Activated T-helper 2 cell treated with anti-CD3 and anti-CD28 coated beads, Interferon-gamma antibody, Interleukin-2, Interleukin-4, amounts not matched to agents 10 μg/mL and 5 μg/mL and 100 μg/mL, durations not matched to agents 14 hours and 24 hours and 36 hours (primary cell): ENCODE data around the gene XIRP1. TPM values are rescaled to one million over a fixed set of nuclear protein-coding genes. Genes with fewer than 3 reads are reported as not detected.

Source experiments
- DNase-seq: peaks from one replicate; pipeline ENCODE4 v3.0.0; 2021; ENCODE audit warnings: low spot score
- H3K27ac Mint-ChIP-seq: one replicate; pipeline ENCODE4 v1.8.0; 2021; ENCODE audit warnings: mixed read lengths
- H3K27me3 Mint-ChIP-seq: one replicate; pipeline ENCODE4 v1.8.0; 2021; ENCODE audit warnings: low read depth, mixed read lengths
- H3K36me3 Mint-ChIP-seq: one replicate; pipeline ENCODE4 v1.8.0; 2021; ENCODE audit warnings: low read depth, mixed read lengths
- H3K4me1 Mint-ChIP-seq: one replicate; pipeline ENCODE4 v1.8.0; 2021; ENCODE audit warnings: low read depth, mixed read lengths
- H3K4me3 Mint-ChIP-seq: one replicate; pipeline ENCODE4 v1.8.0; 2021; ENCODE audit warnings: low read depth, mild to moderate bottlenecking, moderate library complexity, mixed read lengths
- H3K9me3 Mint-ChIP-seq: one replicate; pipeline ENCODE4 v1.8.0; 2021; ENCODE audit warnings: mixed read lengths
- intact Hi-C: fragments of 100-400 bp; cut with micrococcal nuclease; formaldehyde crosslinking; loops from one replicate; pipeline ENCODE4 v1.15.1; 2023
- total RNA-seq: library from RNA; stranded (reverse); gene quantifications from 2 replicates; pipeline ENCODE4 v1.2.3, GENCODE V29; 2022

The XIRP1 gene
- total RNA-seq, 1 donor from 2014 or later, result 4.3 TPM

GRCh38 chr3:39149498-39150147 is 42.8 kb downstream of the XIRP1 start:
- peak overlapping the region; percentile 89 for H3K4me3 Mint-ChIP-seq
- intact Hi-C loops, result no loop called here
- no peaks in the 10 kb centered on the region for H3K9me3 Mint-ChIP-seq
- H3K4me1 Mint-ChIP-seq, result peaks cover 62% of the 10 kb centered on the region
- H3K36me3 Mint-ChIP-seq, result peaks cover 81% of the 10 kb centered on the region
- H3K27ac Mint-ChIP-seq, result peak overlapping the region; percentile 94
- H3K27me3 Mint-ChIP-seq, result no peaks in the 10 kb centered on the region
- no peak for DNase-seq

GRCh38 chr3:39149059-39149455 is 43.3 kb downstream of the XIRP1 start:
- H3K36me3 Mint-ChIP-seq, result peaks cover 86% of the 10 kb centered on the region
- H3K4me1 Mint-ChIP-seq, result peaks cover 60% of the 10 kb centered on the region
- no peak for DNase-seq
- peak overlapping the region; percentile 89 for H3K4me3 Mint-ChIP-seq
- H3K27ac Mint-ChIP-seq, result peak overlapping the region; percentile 94
- no peaks in the 10 kb centered on the region for H3K27me3 Mint-ChIP-seq
- H3K9me3 Mint-ChIP-seq, result no peaks in the 10 kb centered on the region
- intact Hi-C loops, result no loop called here

DNA sequence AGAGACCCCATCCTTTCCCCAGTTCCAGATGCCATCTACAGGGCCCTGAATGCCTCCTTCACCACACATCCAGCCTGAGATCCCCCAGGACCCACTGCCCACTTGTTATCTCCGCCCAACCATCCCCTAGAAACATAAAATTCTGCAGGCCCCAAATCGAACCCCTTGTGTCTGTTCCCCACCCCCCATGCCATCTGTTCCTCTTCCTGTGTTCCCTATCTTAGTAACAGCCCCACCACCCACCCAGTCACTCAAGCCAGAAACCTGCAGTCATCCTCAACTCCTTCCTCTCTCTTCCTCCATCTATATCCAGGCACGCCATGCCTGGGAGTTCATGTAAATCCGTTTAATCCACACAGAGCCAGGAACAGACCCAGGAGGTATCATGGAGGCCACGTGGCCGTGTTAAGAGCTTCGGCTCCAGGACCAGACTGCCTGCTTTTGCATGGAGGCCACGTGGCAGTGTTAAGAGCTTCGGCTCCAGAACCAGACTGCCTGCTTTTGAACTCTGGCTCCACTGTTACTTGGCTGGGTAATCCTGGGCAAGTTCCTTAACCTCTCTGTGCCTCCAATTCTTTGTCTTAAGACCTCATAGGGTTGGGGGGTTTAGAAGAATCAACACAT is 43.8 kb downstream of the XIRP1 start:
- H3K4me1 Mint-ChIP-seq, result peaks cover 60% of the 10 kb centered on the region
- peak overlapping the region; percentile 89 for H3K4me3 Mint-ChIP-seq
- no peaks in the 10 kb centered on the region for H3K27me3 Mint-ChIP-seq
- intact Hi-C loops, result no loop called here
- H3K27ac Mint-ChIP-seq, result peak overlapping the region; percentile 94
- peaks cover 91% of the 10 kb centered on the region for H3K36me3 Mint-ChIP-seq
- no peaks in the 10 kb centered on the region for H3K9me3 Mint-ChIP-seq
- no peak for DNase-seq

GRCh38 chr3:39147711-39148434 is 44.5 kb downstream of the XIRP1 start:
- H3K4me1 Mint-ChIP-seq, result peaks cover 61% of the 10 kb centered on the region

DNA sequence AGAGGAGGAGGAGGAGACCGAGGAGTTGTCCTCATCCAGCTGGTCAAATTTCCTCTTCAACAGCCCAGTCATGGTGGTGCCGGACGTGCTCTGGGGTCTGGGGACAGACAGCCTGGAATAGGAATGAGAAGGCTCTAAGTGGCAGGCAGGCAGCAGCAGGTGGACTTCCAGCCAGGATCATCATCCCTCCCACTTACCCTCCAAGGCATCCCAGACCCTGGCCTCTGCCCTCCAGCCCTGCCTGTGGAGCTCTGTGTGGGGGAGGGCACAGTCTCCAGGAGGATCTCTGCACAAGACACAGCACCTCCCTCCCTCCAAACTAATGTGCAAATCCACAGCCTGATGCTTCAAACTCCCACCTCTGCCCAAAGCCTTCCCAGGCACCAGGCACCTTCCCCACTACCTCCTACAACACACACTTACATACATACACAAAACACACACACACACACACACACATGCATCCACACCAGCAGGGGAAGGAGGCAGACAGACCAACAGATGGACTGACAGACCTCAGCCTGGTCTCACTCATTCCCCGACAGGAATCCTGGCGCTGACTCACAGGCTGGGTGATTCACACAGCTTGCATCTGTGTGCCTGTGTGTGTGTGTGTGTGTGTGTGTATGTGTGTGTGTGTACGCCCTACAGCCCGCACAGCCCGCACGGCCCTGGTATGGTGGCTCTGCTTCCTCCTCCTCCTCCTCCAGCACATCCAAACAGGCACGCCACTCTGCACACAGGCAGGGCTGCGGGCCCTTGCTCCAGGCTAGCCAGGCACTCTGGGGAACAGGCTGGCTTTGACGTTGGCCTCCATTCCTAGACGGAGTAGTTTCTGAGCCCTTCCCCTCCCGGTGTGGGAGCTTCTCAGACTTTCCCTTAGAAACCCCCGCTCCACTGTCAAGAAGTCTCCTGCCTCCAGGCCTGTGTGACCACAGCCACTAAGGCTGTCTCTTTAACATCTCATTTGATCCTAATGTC is 45.5 kb downstream of the XIRP1 start:
- no peaks in the 10 kb centered on the region for H3K27me3 Mint-ChIP-seq
- peak overlapping the region; percentile 94 for H3K27ac Mint-ChIP-seq

More at GRCh38 chr3:39147711-39148434, 44.5 kb downstream of the XIRP1 start:
- Mint-ChIP-seq H3K27ac (peak overlapping the region; percentile 94), H3K9me3 (no peaks in the 10 kb centered on the region), H3K36me3 (peaks cover 98% of the 10 kb centered on the region), H3K4me3 (peak overlapping the region; percentile 89), H3K27me3 (no peaks in the 10 kb centered on the region)
- peak; percentile 55 for DNase-seq
- intact Hi-C loops, result no loop called here

DNA sequence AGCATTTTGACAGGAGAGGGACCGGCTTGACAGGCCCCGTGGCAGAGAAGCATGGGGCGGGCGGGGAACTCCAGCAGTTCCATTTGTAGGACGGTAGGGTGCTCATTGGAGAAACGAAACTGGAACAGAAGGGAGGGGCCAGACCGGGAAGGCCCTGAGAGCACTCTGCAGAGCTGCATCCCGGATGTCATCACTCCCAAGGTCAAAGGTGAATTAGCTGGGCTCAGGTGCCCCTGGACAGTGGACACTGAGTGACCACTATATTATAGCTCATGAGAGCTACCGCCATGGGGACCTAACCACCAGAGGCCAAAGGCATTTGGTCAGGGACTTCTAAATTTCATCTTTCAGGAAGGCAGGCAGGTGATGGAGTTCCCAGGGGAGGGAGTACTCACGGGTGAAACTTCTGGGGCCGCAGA is 46.3 kb downstream of the XIRP1 start:
- H3K9me3 Mint-ChIP-seq, result no peaks in the 10 kb centered on the region
- H3K4me1 Mint-ChIP-seq, result peaks cover 57% of the 10 kb centered on the region
- intact Hi-C loops, result no loop called here
- no peak overlapping the region for H3K27ac Mint-ChIP-seq
- H3K4me3 Mint-ChIP-seq, result peak overlapping the region; percentile 2
- peaks cover 97% of the 10 kb centered on the region for H3K36me3 Mint-ChIP-seq
- DNase-seq, result no peak
- H3K27me3 Mint-ChIP-seq, result no peaks in the 10 kb centered on the region

More for the DNA sequence above, 45.5 kb downstream of the XIRP1 start:
- no peaks in the 10 kb centered on the region for H3K9me3 Mint-ChIP-seq
- intact Hi-C loops, result no loop called here
- peaks cover 58% of the 10 kb centered on the region for H3K4me1 Mint-ChIP-seq
- peak; percentile 65 for DNase-seq
- H3K4me3 Mint-ChIP-seq, result peak overlapping the region; percentile 89
- peaks cover 98% of the 10 kb centered on the region for H3K36me3 Mint-ChIP-seq

DNA sequence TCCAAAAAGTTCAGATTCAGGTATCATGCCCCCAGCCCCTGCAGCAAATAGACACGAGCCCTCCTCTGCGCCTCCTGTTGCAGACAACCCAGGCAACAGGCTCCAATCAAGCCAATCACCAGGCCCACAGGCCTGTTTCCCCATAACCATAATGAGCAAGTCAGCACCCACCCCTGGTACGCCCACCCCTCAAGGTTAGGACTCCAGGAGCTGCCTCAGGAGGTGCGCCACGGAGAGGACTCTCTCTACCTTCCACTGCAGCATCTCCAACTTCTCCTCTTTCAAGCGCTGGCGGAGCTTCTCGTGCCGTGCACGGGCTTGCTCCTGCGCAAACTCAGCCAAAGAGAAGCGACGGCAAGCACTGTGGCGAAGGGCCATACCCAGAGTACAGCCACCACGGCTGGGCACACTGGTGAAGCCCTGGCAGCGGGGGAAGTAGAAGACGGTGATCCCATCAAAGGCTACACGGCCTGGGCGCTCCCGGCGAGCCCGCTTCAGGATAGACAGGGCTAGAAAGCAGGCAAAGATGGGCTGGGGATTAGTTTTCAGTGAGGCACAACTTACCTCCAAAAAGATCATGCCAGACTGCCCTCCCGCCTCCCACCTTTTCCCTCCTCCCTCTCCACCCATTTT is 47.5 kb downstream of the XIRP1 start:
- H3K4me1 Mint-ChIP-seq, result peaks cover 48% of the 10 kb centered on the region
- H3K36me3 Mint-ChIP-seq, result peaks cover 97% of the 10 kb centered on the region
- no peak overlapping the region for H3K4me3 Mint-ChIP-seq
- no peaks in the 10 kb centered on the region for H3K9me3 Mint-ChIP-seq
- intact Hi-C loops, result no loop called here
- no peak overlapping the region for H3K27ac Mint-ChIP-seq
- no peaks in the 10 kb centered on the region for H3K27me3 Mint-ChIP-seq
- DNase-seq, result no peak

GRCh38 chr3:39144095-39144747 is 48.2 kb downstream of the XIRP1 start:
- DNase-seq, result no peak
- H3K9me3 Mint-ChIP-seq, result no peaks in the 10 kb centered on the region
- H3K4me1 Mint-ChIP-seq, result peaks cover 46% of the 10 kb centered on the region
- no peak overlapping the region for H3K4me3 Mint-ChIP-seq
- no peak overlapping the region for H3K27ac Mint-ChIP-seq
- intact Hi-C loops, result no loop called here
- peaks cover 97% of the 10 kb centered on the region for H3K36me3 Mint-ChIP-seq
- no peaks in the 10 kb centered on the region for H3K27me3 Mint-ChIP-seq

GRCh38 chr3:39143051-39143885 is 49.1 kb downstream of the XIRP1 start:
- intact Hi-C loops, result no loop called here
- Mint-ChIP-seq H3K4me3 (no peak overlapping the region), H3K27me3 (no peaks in the 10 kb centered on the region), H3K9me3 (no peaks in the 10 kb centered on the region), H3K27ac (no peak overlapping the region), H3K4me1 (peaks cover 42% of the 10 kb centered on the region), H3K36me3 (peaks cover 94% of the 10 kb centered on the region)
- DNase-seq, result no peak

GRCh38 chr3:39142067-39142466 is 50.3 kb downstream of the XIRP1 start:
- no peak for DNase-seq
- Mint-ChIP-seq H3K27me3 (no peaks in the 10 kb centered on the region), H3K4me3 (no peak overlapping the region), H3K27ac (no peak overlapping the region), H3K4me1 (peaks cover 30% of the 10 kb centered on the region), H3K9me3 (no peaks in the 10 kb centered on the region), H3K36me3 (peaks cover 87% of the 10 kb centered on the region)
- intact Hi-C loops, result no loop called here
